GM18519 (cell line): ENCODE results near the gene KRTAP4-5.
"Not testable (repeated sequence)": the region's sequence is repeated elsewhere in the genome, so short reads cannot be mapped to it uniquely, and the experiment has no call there.

Experiments
- ATAC-seq: cut with Tn5 transposase; IDR thresholded peaks from one replicate; pipeline ENCODE4 v1.9.1; 2021; ENCODE audit warnings: mild to moderate bottlenecking, moderate library complexity; ENCODE audit not compliant: unreplicated experiment, low FRiP score

The KRTAP4-5 gene

DNA sequence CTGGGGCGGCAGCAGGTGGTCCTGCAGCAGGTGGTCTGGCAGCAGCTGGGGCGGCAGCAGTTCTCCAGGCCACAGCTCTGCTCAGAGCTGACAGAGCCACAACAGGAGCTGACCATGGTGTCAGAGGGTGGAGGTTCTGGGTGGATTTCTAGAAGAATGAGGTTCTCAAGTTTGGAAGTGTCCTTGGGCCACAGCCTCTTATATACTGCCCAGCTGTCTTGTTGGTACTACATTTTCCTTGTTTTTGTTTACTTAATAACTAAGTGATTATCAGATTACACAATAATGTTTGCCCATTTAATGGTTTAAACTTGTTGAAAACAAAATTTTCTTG is at the start of gene KRTAP4-5:
KRTAP4-5 (minus strand) TSS at position 174 of the 334 bp plus-strand sequence; CDS start at position 116, 58 bp downstream.
- ATAC-seq: no peak

DNA sequence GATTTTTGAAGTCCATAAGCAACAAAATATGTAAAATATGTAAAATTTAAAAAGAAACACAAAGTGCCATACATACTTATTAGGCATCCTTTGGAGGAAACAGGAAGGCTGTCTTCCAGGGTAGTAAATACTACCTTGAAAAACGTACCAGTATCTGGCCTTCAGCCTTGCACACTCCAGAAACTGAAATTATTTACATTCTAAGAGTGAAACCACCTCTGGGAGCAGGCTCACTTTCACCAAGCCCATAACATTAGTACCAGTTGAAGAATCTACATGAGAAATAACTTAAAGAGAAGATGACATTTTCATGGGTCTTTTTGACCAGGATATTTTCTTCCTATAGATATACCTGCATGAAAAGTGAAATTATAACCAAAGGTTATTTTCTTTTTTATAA is 46.4 kb upstream of the KRTAP4-5 start:
- ATAC-seq: no peak

DNA sequence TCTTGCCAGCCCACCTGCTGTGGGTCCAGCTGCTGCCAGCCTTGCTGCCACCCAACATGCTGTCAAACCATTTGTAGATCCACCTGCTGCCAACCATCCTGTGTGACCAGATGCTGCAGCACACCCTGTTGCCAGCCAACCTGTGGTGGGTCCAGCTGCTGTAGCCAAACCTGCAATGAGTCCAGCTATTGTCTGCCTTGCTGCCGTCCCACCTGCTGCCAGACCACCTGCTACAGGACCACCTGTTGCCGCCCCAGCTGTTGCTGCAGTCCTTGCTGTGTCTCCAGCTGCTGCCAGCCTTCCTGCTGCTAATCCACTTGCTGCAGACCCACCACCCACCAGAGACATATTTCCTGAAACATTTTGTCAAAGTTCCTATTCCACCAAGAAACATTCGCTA is 40.7 kb upstream of the KRTAP4-5 start:
- ATAC-seq: no peak

DNA sequence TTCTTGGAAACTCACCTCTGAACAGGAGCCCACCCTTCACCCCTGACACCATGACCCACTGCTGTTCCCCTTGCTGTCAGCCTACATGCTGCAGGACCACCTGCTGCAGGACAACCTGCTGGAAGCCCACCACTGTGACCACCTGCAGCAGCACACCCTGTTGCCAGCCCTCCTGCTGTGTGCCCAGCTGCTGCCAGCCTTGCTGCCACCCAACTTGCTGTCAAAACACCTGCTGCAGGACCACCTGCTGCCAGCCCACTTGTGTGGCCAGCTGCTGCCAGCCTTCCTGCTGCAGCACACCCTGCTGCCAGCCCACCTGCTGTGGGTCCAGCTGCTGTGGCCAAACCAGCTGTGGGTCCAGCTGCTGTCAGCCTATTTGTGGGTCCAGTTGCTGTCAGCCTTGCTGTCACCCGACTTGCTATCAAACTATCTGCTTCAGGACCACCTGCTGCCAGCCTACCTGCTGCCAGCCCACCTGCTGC is 40.3 kb upstream of the KRTAP4-5 start, which contains the start of gene KRTAP9-1:
KRTAP9-1 (plus strand) TSS at position 51 of the 482 bp plus-strand sequence; CDS start at position 51, 0 bp downstream.
- not testable (repeated sequence) for ATAC-seq

DNA sequence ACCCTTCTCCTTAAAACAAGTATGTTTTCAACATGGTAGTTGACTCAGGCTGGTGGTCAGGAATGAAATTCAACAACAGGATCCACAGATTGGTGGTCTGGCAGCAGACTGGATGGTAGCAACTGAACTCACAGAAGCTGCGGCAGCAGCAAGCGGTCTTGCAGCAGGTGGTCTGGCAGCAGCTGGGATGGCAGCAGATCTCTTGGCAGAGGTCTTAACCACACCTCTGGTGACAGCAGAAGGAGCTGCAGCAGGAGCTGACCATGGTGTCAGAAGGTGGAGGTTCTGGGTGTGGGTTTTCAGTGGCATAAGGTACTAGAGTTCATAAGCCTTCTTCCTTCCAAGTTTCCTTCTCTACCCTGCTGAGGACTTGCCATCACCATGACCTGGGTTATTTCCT is 37.2 kb upstream of the KRTAP4-5 start:
- no peak for ATAC-seq

DNA sequence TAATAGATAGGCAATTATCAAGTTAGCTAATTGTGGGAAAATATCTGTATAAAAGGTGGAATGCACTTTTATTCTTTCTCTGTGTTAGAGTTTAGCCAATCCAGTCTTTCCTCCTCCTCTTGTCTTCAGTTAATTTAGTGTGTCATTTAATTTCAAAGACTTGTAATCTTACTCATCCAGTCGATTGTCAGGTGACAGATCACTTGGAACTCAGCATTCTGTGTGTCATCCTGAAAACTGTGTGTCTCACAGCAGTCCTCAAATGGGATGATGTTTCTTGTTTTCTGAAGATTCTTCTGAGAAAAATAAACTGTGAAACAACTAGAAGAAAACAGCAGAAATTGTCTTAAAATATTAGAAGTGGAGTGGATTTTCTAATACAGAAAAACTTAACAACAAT is 35.4 kb upstream of the KRTAP4-5 start:
- ATAC-seq: no peak

DNA sequence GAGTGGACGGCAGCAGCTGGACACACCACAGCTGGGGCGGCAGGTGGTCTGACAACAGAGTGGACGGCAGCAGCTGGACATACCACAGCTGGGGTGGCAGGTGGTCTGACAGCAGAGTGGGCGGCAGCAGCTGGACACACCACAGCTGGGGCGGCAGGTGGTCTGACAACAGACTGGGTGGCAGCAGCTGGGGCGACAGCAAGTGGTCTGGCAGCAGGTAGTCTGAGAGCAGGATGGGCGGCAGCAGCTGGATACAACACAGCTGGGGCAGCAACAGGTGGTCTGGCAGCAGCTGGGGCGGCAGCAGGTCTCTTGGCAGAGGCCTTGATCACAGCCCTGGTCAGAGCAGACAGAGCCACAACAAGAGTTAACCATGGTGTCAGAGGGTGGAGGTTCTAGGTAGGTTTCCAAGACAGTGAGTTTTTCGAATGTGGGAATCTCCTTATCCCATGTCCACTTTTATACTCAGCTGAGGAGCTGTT is 34.9 kb upstream of the KRTAP4-5 start, which contains the start of gene KRTAP4-1:
KRTAP4-1 (minus strand) TSS at position 432 of the 482 bp plus-strand sequence; CDS start at position 375, 57 bp downstream.
- ATAC-seq: no peak

DNA sequence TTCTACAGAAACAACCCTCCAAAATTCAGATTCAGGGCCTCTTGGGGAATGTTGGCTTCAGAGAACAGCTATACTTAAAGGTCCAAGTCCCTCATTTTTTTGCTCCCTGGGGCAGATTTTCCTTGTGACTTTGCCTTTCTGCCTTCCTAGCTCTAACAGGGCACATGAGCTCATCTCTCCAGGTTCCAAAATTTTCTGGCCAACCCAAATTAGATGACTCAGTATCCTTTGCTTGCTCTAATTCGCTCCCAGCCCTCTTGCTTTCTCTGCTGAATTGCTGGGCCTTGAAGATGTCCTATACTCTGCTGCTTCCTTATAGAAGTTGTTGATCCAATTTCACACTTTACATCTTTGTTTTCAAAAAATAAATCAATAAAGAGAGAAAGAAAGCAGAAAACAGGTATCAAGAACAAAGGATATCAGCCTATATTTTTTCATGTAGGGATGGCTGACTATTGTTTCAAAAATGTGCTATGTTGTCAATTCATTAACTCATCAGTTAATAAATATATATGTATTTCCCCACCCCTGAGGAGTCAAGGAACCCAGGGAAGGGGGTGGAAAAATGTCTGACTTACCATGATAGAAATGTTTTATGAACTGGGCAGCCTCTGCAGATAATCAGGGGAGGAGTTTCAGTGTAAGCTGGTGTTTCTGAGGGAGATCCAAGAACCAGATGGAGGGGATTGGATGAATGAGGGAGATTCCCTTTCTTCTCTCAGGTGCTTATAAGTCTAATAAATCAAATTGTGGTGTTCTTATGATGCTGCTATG is 29.4 kb upstream of the KRTAP4-5 start:
- no peak for ATAC-seq

DNA sequence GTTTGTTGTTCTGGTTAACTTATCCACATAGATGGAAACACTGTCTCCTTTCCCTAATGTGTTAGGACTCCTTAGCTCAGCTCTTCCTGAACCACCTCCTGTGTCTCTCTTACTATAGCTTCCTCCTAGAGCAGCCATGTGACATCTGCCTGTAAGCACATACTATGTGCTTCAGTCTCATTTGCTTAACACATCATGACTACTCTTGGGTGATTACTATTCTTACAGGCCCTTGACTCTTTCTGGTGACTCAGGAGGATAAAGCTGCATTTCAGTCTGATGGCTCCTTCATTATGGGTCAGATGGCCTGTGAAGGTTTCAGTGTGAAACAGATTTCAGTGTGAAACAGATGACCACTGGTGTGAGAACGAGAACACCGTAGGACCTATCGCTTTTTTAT is 28.7 kb upstream of the KRTAP4-5 start:
- ATAC-seq: no peak

DNA sequence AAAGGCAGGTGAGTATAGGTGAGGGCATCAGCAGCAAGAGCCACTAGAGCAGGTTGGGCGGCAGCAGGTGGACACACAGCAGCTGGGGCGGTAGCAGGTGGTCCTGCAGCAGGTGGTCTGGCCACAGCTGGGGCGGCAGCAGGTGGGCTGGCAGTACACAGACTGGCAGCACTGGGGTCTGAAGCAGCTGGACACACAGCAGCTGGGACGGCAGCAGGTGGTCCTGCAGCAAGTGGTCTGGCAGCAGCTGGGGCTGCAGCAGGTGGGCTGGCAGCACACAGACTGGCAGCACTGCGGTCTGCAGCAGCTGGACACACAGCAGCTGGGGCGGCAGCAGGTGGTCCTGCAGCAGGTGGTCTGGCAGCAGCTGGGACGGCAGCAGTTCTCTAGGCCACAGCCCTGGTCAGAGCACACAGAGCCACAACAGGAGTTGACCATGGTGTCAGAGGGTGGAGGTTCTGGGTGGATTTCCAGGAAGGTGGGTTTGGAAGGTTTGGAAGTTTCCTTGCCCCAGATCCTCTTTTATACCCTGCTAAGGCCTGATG is 28.2 kb upstream of the KRTAP4-5 start, which contains the start of gene KRTAP4-2:
KRTAP4-2 (minus strand) TSS at position 495 of the 545 bp plus-strand sequence; CDS start at position 438, 57 bp downstream.
- no peak for ATAC-seq

DNA sequence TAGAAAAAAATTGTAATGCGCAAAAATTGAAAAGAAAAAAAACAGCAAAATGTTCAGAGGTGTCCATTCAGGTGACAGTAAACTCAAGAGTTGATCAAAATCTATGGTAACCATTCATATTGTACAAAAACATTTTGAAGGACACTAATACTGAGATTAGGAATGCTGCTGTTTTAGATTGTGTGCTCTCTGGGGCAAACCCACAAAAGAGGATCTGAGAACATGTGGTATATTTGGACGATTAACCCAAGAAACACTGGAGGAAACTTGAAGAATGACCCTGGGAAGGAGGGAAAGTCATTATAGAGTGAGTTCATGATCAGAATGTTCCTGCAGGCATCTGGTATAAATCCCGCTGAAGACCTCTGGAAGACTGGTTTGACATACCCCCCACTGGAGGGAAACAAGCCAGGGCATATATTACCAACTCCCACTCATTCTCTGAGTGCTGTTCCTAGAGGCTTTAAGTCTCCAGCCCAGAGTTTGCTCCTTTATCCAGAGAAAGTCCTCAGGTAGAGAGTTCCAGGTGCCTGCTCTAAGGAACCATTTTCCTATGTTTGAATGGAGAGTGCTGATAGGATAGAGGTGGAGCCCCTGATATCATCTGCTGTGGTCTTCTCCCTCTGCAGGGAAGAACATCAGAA is 27.2 kb upstream of the KRTAP4-5 start:
- no peak for ATAC-seq

DNA sequence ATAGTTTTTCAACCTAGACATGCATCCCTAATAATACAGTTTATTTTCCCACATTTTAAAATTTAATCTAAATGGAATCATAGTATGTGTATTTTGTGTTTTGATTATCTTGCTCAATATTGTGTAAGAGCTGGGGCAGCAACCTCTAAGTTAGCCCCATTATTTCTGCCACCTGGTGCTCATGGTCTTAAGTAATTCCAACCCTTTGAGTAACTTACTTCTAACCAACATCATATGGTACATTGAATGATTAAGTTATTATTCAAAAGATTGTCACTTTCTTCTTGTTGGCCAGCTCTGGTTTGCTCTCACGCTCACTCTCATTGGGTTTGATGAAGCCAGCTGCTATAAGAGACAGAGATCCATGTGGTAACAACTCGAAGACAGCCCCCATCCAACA is 22.3 kb upstream of the KRTAP4-5 start:
- ATAC-seq: no peak

DNA sequence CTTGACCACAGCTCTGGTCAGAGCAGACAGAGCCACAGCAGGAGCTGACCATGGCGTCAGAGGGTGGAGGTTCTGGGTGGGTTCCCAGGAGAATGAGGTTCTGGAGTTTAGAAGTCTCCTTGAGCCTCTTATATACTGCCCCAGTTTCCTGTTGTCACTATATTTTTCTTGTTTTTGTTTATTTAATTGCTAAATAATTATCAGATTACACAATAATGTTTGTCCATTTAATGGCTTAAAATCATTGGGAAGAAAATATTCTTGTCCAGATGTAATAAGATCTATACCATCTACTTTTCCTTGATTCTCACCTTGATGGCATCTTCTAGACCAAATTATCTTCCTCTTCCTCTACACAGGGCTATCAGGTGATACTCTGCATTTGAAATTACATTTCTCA is 18.5 kb upstream of the KRTAP4-5 start, which contains the start of gene KRTAP4-3:
KRTAP4-3 (minus strand) TSS at position 101 of the 400 bp plus-strand sequence; CDS start at position 52, 49 bp downstream.
- no peak for ATAC-seq

DNA sequence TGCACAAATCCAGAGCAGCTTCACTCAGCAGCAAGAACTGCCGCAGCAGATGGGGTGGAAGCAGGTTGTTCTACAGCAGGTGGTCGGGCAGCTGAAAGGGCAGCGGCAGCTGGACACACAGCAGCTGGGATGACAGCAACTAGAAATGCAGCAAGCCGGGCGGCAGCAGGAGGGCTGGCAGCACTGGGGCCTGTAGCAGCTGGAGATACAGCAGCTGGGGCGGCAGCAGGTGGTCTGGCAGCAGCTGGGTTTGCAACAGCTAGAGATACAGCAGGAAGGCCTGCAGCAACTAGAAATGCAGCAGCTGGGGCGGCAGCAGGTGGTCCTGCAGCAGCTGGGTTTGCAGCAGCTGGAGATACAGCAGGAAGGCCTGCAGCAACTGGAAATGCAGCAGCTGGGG is 17.9 kb upstream of the KRTAP4-5 start:
- no peak for ATAC-seq

DNA sequence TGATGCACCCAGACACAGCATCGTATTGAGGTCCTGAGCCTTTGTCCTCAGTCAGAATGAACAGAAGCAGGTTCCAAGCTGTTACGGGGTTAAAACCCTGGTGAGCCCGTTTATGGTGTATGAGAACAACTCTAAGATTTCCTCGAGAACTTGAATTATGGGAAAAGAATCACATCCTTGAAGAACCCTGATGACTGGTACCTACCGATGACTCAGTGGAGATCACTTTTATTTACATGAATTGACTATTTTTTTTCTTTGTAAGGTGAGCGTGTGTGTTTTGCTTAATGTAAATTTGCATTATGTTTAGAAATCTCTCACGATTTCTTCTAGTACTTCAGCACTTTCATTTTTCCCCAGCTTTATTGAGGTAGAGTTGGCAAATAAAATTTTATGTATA is 14.2 kb upstream of the KRTAP4-5 start:
- no peak for ATAC-seq

DNA sequence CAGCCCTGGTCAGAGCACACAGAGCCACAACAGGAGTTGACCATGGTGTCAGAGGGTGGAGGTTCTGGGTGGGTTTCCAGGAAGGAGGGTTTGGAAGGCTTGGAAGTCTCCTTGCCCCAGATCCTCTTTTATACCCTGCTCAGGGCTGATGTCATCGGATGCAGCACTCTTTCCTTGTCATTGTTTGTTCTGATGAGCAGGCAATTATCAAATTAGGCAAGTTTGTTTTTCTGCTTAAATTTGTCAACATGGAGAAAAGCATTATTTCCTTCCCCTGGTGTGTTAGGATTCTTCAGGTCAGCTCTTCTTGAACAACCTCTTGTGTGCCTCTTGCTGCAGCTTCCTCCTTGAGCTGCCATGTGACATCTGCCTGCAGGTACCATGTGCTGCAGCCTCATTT is 11.0 kb upstream of the KRTAP4-5 start, which contains the start of gene KRTAP4-4:
KRTAP4-4 (minus strand) TSS at position 101 of the 400 bp plus-strand sequence; CDS start at position 44, 57 bp downstream.
- no peak for ATAC-seq

DNA sequence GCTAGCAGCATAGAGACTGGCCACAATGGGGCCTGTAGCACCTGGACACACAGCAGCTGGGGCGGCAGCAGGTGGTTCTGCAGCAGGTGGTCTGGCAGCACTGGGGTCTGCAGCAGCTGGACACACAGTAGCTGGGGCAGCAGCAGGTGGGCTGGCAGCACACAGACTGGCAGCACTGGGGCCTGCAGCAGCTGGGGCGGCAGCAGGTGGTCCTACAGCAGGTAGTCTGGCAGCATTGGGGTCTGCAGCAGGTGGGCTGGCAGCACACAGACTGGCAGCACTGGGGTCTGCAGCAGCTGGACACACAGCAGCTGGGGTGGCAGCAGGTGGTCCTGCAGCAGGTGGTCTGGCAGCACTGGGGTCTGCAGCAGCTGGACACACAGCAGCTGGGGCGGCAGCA is 10.6 kb upstream of the KRTAP4-5 start:
- ATAC-seq: not testable (repeated sequence)

DNA sequence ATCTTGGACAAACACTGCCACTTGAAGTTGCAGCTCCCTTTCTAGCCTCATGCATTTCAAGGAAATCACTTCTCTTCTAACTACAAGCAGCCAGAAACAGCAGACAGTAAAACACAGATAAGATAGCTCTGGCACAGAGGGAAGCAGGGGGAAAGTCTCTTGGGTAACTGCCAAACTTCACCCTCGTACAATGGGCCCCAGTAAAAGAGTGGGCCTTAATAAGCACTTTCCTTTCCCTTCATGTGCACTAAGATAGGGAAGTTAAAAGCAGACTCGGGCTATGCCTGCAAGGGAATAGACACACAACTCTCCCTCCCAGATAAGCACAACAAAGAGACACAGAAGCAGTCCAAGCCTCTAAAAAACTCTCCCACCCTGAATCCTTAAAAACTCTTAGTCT is 4.2 kb upstream of the KRTAP4-5 start:
- ATAC-seq: no peak

DNA sequence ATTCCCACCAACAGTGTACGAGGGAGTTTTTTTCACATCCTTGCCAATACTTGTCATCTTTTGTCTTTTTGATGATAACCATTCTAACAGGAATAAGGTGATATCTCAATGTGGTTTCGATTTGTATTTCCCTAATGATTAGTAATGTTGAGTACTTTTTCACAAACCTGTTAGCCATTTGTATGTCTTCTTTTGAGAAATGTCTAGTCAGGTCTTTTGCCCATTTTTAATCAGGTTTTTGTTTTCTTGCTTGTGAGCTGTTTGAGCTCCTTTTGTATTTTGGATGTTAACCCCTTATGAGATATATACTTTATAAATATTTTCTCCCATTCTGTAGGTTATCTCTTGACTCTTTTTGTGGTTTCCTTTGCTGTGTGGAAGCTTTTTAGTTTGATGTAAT is 1.9 kb upstream of the KRTAP4-5 start:
- ATAC-seq: no peak

DNA sequence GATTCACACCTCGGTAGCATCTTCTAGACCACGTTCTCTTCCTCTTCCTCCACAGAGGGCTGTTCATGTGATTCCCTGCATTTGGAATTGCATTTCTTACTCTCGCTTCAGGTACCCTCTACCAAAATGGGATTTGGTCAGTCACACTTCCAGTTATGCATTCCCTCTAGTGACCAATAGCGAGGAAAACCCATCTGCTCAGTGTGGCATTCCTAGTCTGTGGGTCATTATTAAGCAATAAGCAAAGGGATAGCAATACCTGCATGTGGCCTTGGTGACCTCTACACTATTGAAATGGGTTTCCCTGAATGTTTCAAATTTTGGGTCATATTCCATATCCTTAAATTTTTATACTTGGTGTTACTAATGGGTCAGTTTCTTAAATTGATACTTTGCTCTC is 401 bp upstream of the KRTAP4-5 start:
- no peak for ATAC-seq
